WI38 (cell line): ENCODE data around the gene SPOCK3.

Source experiments
- H3K4me3 ChIP-seq: 2 replicates; pipeline ENCODE4 v1.5.1; 2011; ENCODE audit warnings: low read depth, mild to moderate bottlenecking, control low read depth, low read length
- CTCF ChIP-seq: IDR thresholded peaks from 2 replicates; pipeline ENCODE4 v1.5.1; 2012; ENCODE audit warnings: low read depth, mild to moderate bottlenecking, control low read depth, low read length

The SPOCK3 gene

GRCh38 chr4:167129146-167129545, 105.1 kb downstream of the SPOCK3 start:
- H3K4me3 ChIP-seq: no peak overlapping the region
- TF ChIP-seq CTCF: no peak

GRCh38 chr4:167119392-167119791, 114.9 kb downstream of the SPOCK3 start:
- no peak for TF ChIP-seq CTCF
- H3K4me3 ChIP-seq: no peak overlapping the region

- TF ChIP-seq CTCF: no peak
- no peak overlapping the region for H3K4me3 ChIP-seq
Observed at GRCh38 chr4:167117273-167117672, 117.0 kb downstream of the SPOCK3 start.

GRCh38 chr4:167114416-167114971, 119.8 kb downstream of the SPOCK3 start:
- TF ChIP-seq CTCF: no peak
- no peak overlapping the region for H3K4me3 ChIP-seq

GRCh38 chr4:167111622-167112021, 122.7 kb downstream of the SPOCK3 start:
- no peak overlapping the region for H3K4me3 ChIP-seq
- no peak for TF ChIP-seq CTCF

- no peak overlapping the region for H3K4me3 ChIP-seq
- no peak for TF ChIP-seq CTCF
Observed at GRCh38 chr4:167111092-167111491, 123.2 kb downstream of the SPOCK3 start.

- no peak for TF ChIP-seq CTCF
- no peak overlapping the region for H3K4me3 ChIP-seq
Observed at GRCh38 chr4:167109859-167110258, 124.4 kb downstream of the SPOCK3 start.
